Thymus (tissue), 11 donors: ENCODE results near the gene LHFPL2. TPM values are rescaled to one million over a fixed set of nuclear protein-coding genes. Genes with fewer than 3 reads are reported as not detected.

Experiments
- DNase-seq, 9 donors: peaks; one replicate each; pipeline ENCODE4 v3.0.0-alpha.2; 2013; ENCODE audit warnings: low spot score in 9 of 9, low read depth in 6 of 9, missing footprints in 1 of 9
- H3K27ac ChIP-seq, 2 donors: one replicate each; pipeline ENCODE4 v1.5.1; 2013; ENCODE audit warnings: control low read depth in 1 of 2, low read depth in 1 of 2, low read length in 1 of 2, mild to moderate bottlenecking in 1 of 2, moderate library complexity in 1 of 2
- H3K27me3 ChIP-seq, 2 donors: one replicate each; pipeline ENCODE4 v1.5.1; 2013; ENCODE audit warnings: low read length in 1 of 2; ENCODE audit not compliant: control insufficient read depth in 2 of 2, insufficient read depth in 1 of 2
- H3K36me3 ChIP-seq, 2 donors: one replicate each; pipeline ENCODE4 v1.5.1; 2013; ENCODE audit warnings: low read length in 1 of 2, mild to moderate bottlenecking in 1 of 2, moderate library complexity in 1 of 2; ENCODE audit not compliant: control insufficient read depth in 2 of 2, insufficient read depth in 2 of 2
- H3K4me1 ChIP-seq, 2 donors: one replicate each; pipeline ENCODE4 v1.5.1; 2013; ENCODE audit warnings: low read length in 2 of 2; ENCODE audit not compliant: control insufficient read depth in 2 of 2, insufficient read depth in 2 of 2
- H3K4me3 ChIP-seq, 2 donors: one replicate each; pipeline ENCODE4 v1.5.1; 2013; ENCODE audit warnings: low read length in 2 of 2, control low read depth in 1 of 2, mild to moderate bottlenecking in 1 of 2
- H3K9me3 ChIP-seq, 2 donors: one replicate each; pipeline ENCODE4 v1.5.1; 2013; ENCODE audit warnings: low read length in 1 of 2, mild to moderate bottlenecking in 1 of 2; ENCODE audit not compliant: control insufficient read depth in 2 of 2, insufficient read depth in 1 of 2
- WGBS: extraction: QIAGEN DNeasy Blood & Tissue Kit; methylation state at CpG from one replicate; pipeline ENCODE4 v1.1.7; 2013; 5-methylcytosine and 5-hydroxymethylcytosine counted together
- polyA plus RNA-seq: library from polyadenylated mRNA; stranded (reverse); fragments of 200-250 nt; gene quantifications from one replicate; pipeline ENCODE4 v1.2.3, GENCODE V29; 2013
- total RNA-seq: library from RNA; stranded (reverse); fragments of 120-200 nt; gene quantifications from one replicate; pipeline ENCODE4 v1.2.4, GENCODE V29; 2013
- donor health status: healthy.

Gene LHFPL2
- total and polyA plus RNA-seq, 2 donors: 9.1 to 21.4 TPM

DNA sequence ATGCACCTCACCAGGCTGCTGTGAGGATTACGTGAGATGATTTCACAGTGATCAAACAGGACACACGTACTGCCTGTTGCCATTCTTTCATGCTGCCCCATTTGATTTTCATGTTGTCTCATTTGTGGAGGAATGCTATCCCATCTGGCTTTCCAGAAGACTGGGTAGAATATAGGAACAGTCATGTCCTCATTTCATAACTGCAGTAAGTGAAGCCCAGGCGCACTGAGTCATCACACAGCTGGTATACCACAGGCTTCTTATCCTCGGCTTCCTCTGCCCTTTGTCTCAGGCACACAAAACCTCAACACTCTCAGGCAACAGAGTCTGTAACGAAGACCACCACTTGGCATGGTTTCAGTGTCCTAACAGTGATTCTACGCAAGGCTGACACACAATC lies 62.3 kb downstream of the LHFPL2 start:
- DNase-seq: peak in 7 of 9 donors; percentile 24 to 75 (median 38)
- no peak overlapping the region for H3K4me3 ChIP-seq
- H3K9me3 ChIP-seq: peaks cover 0 to 6% of the 10 kb centered on the region in 2 donors
- WGBS: 53% methylated on average over 6 of the region's 6 CpGs
- H3K4me1 ChIP-seq: peaks cover 0 to 8% of the 10 kb centered on the region in 2 donors
- H3K27ac ChIP-seq: no peak overlapping the region
- no peaks in the 10 kb centered on the region for H3K27me3 ChIP-seq
- peaks cover 0 to 2% of the 10 kb centered on the region in 2 donors for H3K36me3 ChIP-seq

DNA sequence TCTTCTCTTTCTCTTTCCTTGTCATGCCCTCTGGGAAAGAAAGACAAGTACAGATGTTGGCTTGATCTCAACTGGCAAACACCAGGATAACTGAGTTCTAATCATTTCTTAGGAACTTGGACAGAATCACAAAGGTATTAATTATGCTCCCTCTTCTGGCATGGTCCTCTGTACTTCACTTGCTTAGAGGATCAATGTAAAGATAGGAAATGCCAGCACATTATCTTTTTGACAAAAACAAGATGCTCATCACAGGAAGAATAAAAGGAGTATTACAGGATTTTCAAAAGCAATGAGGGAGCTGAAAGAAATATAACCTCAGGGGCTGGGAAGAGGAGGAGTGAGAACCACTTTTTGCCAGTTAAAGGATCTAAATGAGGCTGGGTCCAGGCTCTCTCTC lies 70.6 kb downstream of the LHFPL2 start:
- Histone ChIP-seq H3K27ac (no peak overlapping the region), H3K27me3 (no peaks in the 10 kb centered on the region), H3K36me3 (no peaks in the 10 kb centered on the region), H3K4me3 (no peak overlapping the region), H3K4me1 (peaks cover 0 to 18% of the 10 kb centered on the region in 2 donors), H3K9me3 (no peaks in the 10 kb centered on the region)
- DNase-seq: no peak

GRCh38 chr5:78577071-78577807 lies 71.3 kb downstream of the LHFPL2 start:
- Histone ChIP-seq H3K27me3 (no peaks in the 10 kb centered on the region), H3K4me1 (peaks cover 0 to 22% of the 10 kb centered on the region in 2 donors), H3K27ac (no peak overlapping the region), H3K4me3 (no peak overlapping the region), H3K9me3 (no peaks in the 10 kb centered on the region), H3K36me3 (no peaks in the 10 kb centered on the region)
- 96% methylated on average over 8 of the region's 8 CpGs for WGBS
- DNase-seq: no peak

DNA sequence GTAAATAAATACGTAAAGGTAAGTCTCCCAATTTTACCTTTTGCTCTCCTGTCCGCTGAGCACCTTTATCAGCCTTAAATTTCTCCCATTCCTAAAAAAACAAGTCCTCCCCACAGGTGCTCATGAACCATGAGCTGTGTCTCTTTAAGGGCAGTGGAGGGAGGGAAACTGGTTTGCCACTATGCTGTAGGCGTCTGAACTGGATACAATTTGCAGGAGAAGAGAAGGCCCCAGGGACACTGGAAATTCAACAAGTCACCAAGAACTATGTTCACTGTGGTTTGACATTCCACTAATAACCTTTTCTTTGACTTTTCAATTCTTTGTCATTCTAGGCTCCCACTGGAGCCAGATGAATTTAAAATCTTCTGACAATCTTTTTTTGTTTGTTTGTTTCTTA lies 72.2 kb downstream of the LHFPL2 start:
- peaks cover 0 to 22% of the 10 kb centered on the region in 2 donors for H3K4me1 ChIP-seq
- no peaks in the 10 kb centered on the region for H3K27me3 ChIP-seq
- H3K27ac ChIP-seq: no peak overlapping the region
- DNase-seq: no peak
- no peak overlapping the region for H3K4me3 ChIP-seq
- H3K9me3 ChIP-seq: no peaks in the 10 kb centered on the region
- no peaks in the 10 kb centered on the region for H3K36me3 ChIP-seq
- WGBS: 98% methylated on average over 3 of the region's 3 CpGs

GRCh38 chr5:78574731-78575161 lies 73.8 kb downstream of the LHFPL2 start:
- Histone ChIP-seq H3K27ac (peak overlapping the region in 1 of 2 donors; percentile 15), H3K36me3 (no peaks in the 10 kb centered on the region)
- WGBS: 96% methylated on average over 7 of the region's 7 CpGs

DNA sequence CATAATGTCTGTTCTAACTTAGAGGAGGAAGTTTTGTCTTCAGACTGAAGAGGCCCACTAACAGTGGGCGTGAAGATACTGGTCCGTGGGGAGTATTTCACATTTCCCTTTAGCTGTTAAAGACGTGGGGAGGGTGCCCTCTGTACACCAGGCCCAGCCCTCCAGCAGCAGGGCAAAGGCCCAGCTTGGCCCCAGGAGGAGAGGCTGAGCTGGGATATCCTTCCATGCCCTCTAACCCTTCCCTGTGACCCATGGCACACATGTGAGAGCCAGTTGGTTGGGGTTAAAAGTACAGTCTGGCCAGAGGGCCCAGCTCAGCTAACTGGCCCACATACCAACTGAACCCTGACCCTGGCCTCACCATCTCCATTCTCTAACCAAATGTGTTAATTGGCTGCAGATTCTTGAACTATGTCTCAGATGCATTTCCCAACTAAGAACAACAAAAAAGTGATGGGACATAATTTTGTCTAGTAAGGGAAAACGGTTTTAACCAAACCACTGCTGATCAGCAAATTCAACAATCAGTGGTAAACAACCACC lies 74.4 kb downstream of the LHFPL2 start:
- 88% methylated on average over 4 of the region's 4 CpGs for WGBS
- peak overlapping the region in 1 of 2 donors; percentile 15 for H3K27ac ChIP-seq
- DNase-seq: no peak

More at GRCh38 chr5:78574731-78575161, 73.8 kb downstream of the LHFPL2 start:
- DNase-seq: peak in 2 of 9 donors; percentile 14 to 28
- Histone ChIP-seq H3K4me3 (no peak overlapping the region), H3K9me3 (no peaks in the 10 kb centered on the region), H3K27me3 (no peaks in the 10 kb centered on the region), H3K4me1 (peaks cover 0 to 22% of the 10 kb centered on the region in 2 donors)

DNA sequence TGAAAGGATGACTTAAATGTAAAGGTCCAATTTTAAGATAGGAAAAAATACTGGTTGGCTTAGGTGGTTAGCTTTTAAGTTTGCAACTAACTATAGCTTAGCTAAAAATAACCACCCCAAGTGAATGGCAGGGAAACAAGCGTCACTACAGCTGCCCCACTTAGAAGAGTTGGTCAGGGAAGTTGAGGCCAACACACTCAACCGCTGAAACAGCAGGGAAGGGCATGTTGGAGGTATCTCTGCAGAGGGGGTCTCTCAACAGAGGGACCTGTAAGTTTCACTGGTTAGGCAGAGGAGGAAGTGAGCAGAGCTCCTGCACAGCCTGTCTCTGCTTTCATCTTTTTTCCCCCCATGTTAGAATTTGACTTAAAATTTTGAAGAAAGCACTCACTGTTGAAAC lies 75.3 kb downstream of the LHFPL2 start:
- Histone ChIP-seq H3K27me3 (no peaks in the 10 kb centered on the region), H3K4me1 (peaks cover 0 to 22% of the 10 kb centered on the region in 2 donors), H3K4me3 (no peak overlapping the region), H3K36me3 (no peaks in the 10 kb centered on the region), H3K27ac (peak overlapping the region in 1 of 2 donors; percentile 48), H3K9me3 (no peaks in the 10 kb centered on the region)
- 68% methylated on average over 2 of the region's 2 CpGs for WGBS
- peak in 6 of 9 donors; percentile 19 to 52 (median 23) for DNase-seq

More for the DNA sequence above, 74.4 kb downstream of the LHFPL2 start:
- H3K4me1 ChIP-seq: peaks cover 0 to 22% of the 10 kb centered on the region in 2 donors
- no peak overlapping the region for H3K4me3 ChIP-seq
- H3K36me3 ChIP-seq: no peaks in the 10 kb centered on the region
- no peaks in the 10 kb centered on the region for H3K9me3 ChIP-seq
- H3K27me3 ChIP-seq: no peaks in the 10 kb centered on the region

- no peaks in the 10 kb centered on the region for H3K9me3 ChIP-seq
- H3K27ac ChIP-seq: no peak overlapping the region
- peaks cover 0 to 22% of the 10 kb centered on the region in 2 donors for H3K4me1 ChIP-seq
- 94% methylated on average over 5 of the region's 5 CpGs for WGBS
- no peak for DNase-seq
- H3K36me3 ChIP-seq: no peaks in the 10 kb centered on the region
- H3K27me3 ChIP-seq: no peaks in the 10 kb centered on the region
- H3K4me3 ChIP-seq: no peak overlapping the region
Observed at GRCh38 chr5:78570646-78571045, 77.9 kb downstream of the LHFPL2 start.

GRCh38 chr5:78569441-78569840 lies 79.1 kb downstream of the LHFPL2 start:
- H3K27me3 ChIP-seq: no peaks in the 10 kb centered on the region
- no peaks in the 10 kb centered on the region for H3K9me3 ChIP-seq
- no peaks in the 10 kb centered on the region for H3K36me3 ChIP-seq
- H3K4me1 ChIP-seq: peaks cover 0 to 15% of the 10 kb centered on the region in 2 donors
- no peak overlapping the region for H3K27ac ChIP-seq
- peak in 1 of 9 donors; percentile 37 for DNase-seq
- WGBS: 94% methylated on average over 10 of the region's 10 CpGs
- no peak overlapping the region for H3K4me3 ChIP-seq
